Astrocyte of the cerebellum (primary cell): ENCODE data around the gene GPR17.

Source experiments
- DNase-seq: peaks from one replicate; pipeline ENCODE4 v3.0.0-alpha.2; 2011; ENCODE audit warnings: low read depth
- H3K4me3 ChIP-seq: 2 replicates; pipeline ENCODE4 v1.5.1; 2011; ENCODE audit warnings: mild to moderate bottlenecking, low read depth, low read length, moderate library complexity
- CTCF ChIP-seq: IDR thresholded peaks from 2 replicates; pipeline ENCODE4 v1.5.1; 2012; ENCODE audit warnings: low read length, low read depth, moderate library complexity, mild to moderate bottlenecking; ENCODE audit errors: missing control alignments
- in situ Hi-C: cut with HindIII; loops from 2 replicates; pipeline ENCODE4 v1.10.0; 2017; ENCODE audit warnings: low sequenced_read_pairs

Gene GPR17

GRCh38 chr2:127664065-127664894 lies 18.3 kb downstream of the GPR17 start:
- in situ Hi-C loops, result no loop called here
- peak overlapping the region; percentile 15 for H3K4me3 ChIP-seq
- TF ChIP-seq CTCF, result no peak
- no peak for DNase-seq

- in situ Hi-C loops, result no loop called here
- H3K4me3 ChIP-seq, result no peak overlapping the region
- no peak for DNase-seq
- TF ChIP-seq CTCF, result no peak
Observed at GRCh38 chr2:127664895-127665225, 18.9 kb downstream of the GPR17 start.

GRCh38 chr2:127665267-127665893 lies 19.4 kb downstream of the GPR17 start:
- no peak for TF ChIP-seq CTCF

GRCh38 chr2:127669056-127669455 lies 23.1 kb downstream of the GPR17 start:
- H3K4me3 ChIP-seq, result no peak overlapping the region
- no peak for TF ChIP-seq CTCF
- in situ Hi-C loops, result no loop called here

More at GRCh38 chr2:127665267-127665893, 19.4 kb downstream of the GPR17 start:
- no peak for DNase-seq
- no peak overlapping the region for H3K4me3 ChIP-seq
- in situ Hi-C loops, result no loop called here

GRCh38 chr2:127670055-127670956 lies 24.4 kb downstream of the GPR17 start:
- in situ Hi-C loops, result no loop called here
- no peak overlapping the region for H3K4me3 ChIP-seq
- DNase-seq, result no peak
- TF ChIP-seq CTCF, result no peak

More at GRCh38 chr2:127669056-127669455, 23.1 kb downstream of the GPR17 start:
- DNase-seq, result no peak

- no peak overlapping the region for H3K4me3 ChIP-seq
- in situ Hi-C loops, result no loop called here
- no peak for TF ChIP-seq CTCF
- no peak for DNase-seq
Observed at GRCh38 chr2:127670957-127671290, 25.0 kb downstream of the GPR17 start.
